Spinal cord (tissue), 4 donors: ENCODE results near the gene ATAD3A. TPM values are rescaled to one million over a fixed set of nuclear protein-coding genes. Genes with fewer than 3 reads are reported as not detected.

Experiments used
- polyA plus RNA-seq, 2 donors: library from polyadenylated mRNA; unstranded; fragments of 120-200 nt; gene quantifications; one replicate each; pipeline ENCODE4 v1.2.1, GENCODE V29; 2013; ENCODE audit not compliant: insufficient read length in 2 of 2
- total RNA-seq, 2 donors: library from RNA; depleted of rRNA in 1 of 2; stranded (reverse); fragments of 120-200 nt in 1 of 2; fragments of >200 nt in 1 of 2; gene quantifications; one replicate each; pipeline versions ENCODE4 v1.2.3 to v1.2.4, GENCODE V29; 2013 to 2014

The ATAD3A gene
- total and polyA plus RNA-seq, 4 donors, result 9.0 to 45.7 (median 27.5) TPM

Other genes with a start within 250 kb of the ATAD3A start
- gene UBE2J2, start 238.3 kb upstream of the ATAD3A start, total RNA-seq, result 10 to 100 TPM; 26.4 to 42.4 TPM
- 10 to 100 TPM; 65.6 to 82.9 TPM for gene UBE2J2, start 238.3 kb upstream of the ATAD3A start, polyA plus RNA-seq
- gene SCNN1D, start 231.7 kb upstream of the ATAD3A start, total RNA-seq, result 10 to 100 TPM in 1 of 2 donors, 1 to 10 TPM in 1; 2.2 to 10.3 TPM
- gene SCNN1D, start 231.7 kb upstream of the ATAD3A start, polyA plus RNA-seq, result 10 to 100 TPM; 16.8 to 24.5 TPM
- gene ACAP3, start 204.2 kb upstream of the ATAD3A start, total RNA-seq, result 10 to 100 TPM; 58.7 to 70.6 TPM
- gene ACAP3, start 204.2 kb upstream of the ATAD3A start, polyA plus RNA-seq, result 100 to 1,000 TPM; 222 to 265 TPM
- gene PUSL1, start 203.6 kb upstream of the ATAD3A start, total RNA-seq, result 10 to 100 TPM in 1 of 2 donors, 1 to 10 TPM in 1; 6.2 to 14.2 TPM
- 10 to 100 TPM; 16.0 to 17.7 TPM for gene PUSL1, start 203.6 kb upstream of the ATAD3A start, polyA plus RNA-seq
- gene INTS11, start 187.5 kb upstream of the ATAD3A start, total RNA-seq, result 10 to 100 TPM; 39.8 to 82.5 TPM
- gene INTS11, start 187.5 kb upstream of the ATAD3A start, polyA plus RNA-seq, result 100 to 1,000 TPM; 146 to 206 TPM
- 10 to 100 TPM in 1 of 2 donors, 1 to 10 TPM in 1; 9.6 to 18.8 TPM for gene CPTP, start 187.4 kb upstream of the ATAD3A start, total RNA-seq
- gene CPTP, start 187.4 kb upstream of the ATAD3A start, polyA plus RNA-seq, result 10 to 100 TPM; 31.8 to 32.0 TPM
- under 1 TPM; 0.10 to 0.44 TPM for gene TAS1R3, start 180.9 kb upstream of the ATAD3A start, total RNA-seq
- under 1 TPM; 0.86 to 0.98 TPM for gene TAS1R3, start 180.9 kb upstream of the ATAD3A start, polyA plus RNA-seq
- gene DVL1, start 162.7 kb upstream of the ATAD3A start, total RNA-seq, result 10 to 100 TPM; 35.7 to 68.7 TPM
- 10 to 100 TPM; 82.7 to 87.1 TPM for gene DVL1, start 162.7 kb upstream of the ATAD3A start, polyA plus RNA-seq
- gene MXRA8, start 153.6 kb upstream of the ATAD3A start, total RNA-seq, result 100 to 1,000 TPM in 1 of 2 donors, 10 to 100 TPM in 1; 40.6 to 212 TPM
- 100 to 1,000 TPM in 1 of 2 donors, 10 to 100 TPM in 1; 48.1 to 106 TPM for gene MXRA8, start 153.6 kb upstream of the ATAD3A start, polyA plus RNA-seq
- gene AURKAIP1, start 137.0 kb upstream of the ATAD3A start, total RNA-seq, result 100 to 1,000 TPM in 1 of 2 donors, 10 to 100 TPM in 1; 41.4 to 105 TPM
- gene AURKAIP1, start 137.0 kb upstream of the ATAD3A start, polyA plus RNA-seq, result 100 to 1,000 TPM; 124 to 130 TPM
- 100 to 1,000 TPM; 148 to 178 TPM for gene CCNL2, start 112.8 kb upstream of the ATAD3A start, total RNA-seq
- 100 to 1,000 TPM; 214 to 303 TPM for gene CCNL2, start 112.8 kb upstream of the ATAD3A start, polyA plus RNA-seq
- gene MRPL20, start 104.9 kb upstream of the ATAD3A start, total RNA-seq, result 100 to 1,000 TPM in 1 of 2 donors, 10 to 100 TPM in 1; 56.9 to 117 TPM
- 100 to 1,000 TPM; 108 to 119 TPM for gene MRPL20, start 104.9 kb upstream of the ATAD3A start, polyA plus RNA-seq
- 1 to 10 TPM; 1.8 to 6.7 TPM for gene ANKRD65, start 90.9 kb upstream of the ATAD3A start, total RNA-seq
- gene ANKRD65, start 90.9 kb upstream of the ATAD3A start, polyA plus RNA-seq, result 10 to 100 TPM; 10.6 to 10.8 TPM
- gene VWA1, start 76.5 kb upstream of the ATAD3A start, total RNA-seq, result 10 to 100 TPM; 11.4 to 34.5 TPM
- gene VWA1, start 76.5 kb upstream of the ATAD3A start, polyA plus RNA-seq, result 10 to 100 TPM; 53.0 to 67.0 TPM
- under 1 TPM; 0.10 to 0.72 TPM for gene ATAD3C, start 62.5 kb upstream of the ATAD3A start, total RNA-seq
- gene ATAD3C, start 62.5 kb upstream of the ATAD3A start, polyA plus RNA-seq, result 1 to 10 TPM in 1 of 2 donors, under 1 TPM in 1; 0.68 to 2.3 TPM
- 10 to 100 TPM in 1 of 2 donors, 1 to 10 TPM in 1; 9.8 to 19.7 TPM for gene ATAD3B, start 40.4 kb upstream of the ATAD3A start, total RNA-seq
- gene ATAD3B, start 40.4 kb upstream of the ATAD3A start, polyA plus RNA-seq, result 10 to 100 TPM; 18.4 to 37.8 TPM
- 10 to 100 TPM; 10.2 to 12.3 TPM for gene TMEM240, start 28.5 kb downstream of the ATAD3A start, total RNA-seq
- 10 to 100 TPM; 43.5 to 47.7 TPM for gene TMEM240, start 28.5 kb downstream of the ATAD3A start, polyA plus RNA-seq
- gene SSU72, start 62.7 kb downstream of the ATAD3A start, total RNA-seq, result 10 to 100 TPM; 42.1 to 54.3 TPM
- gene SSU72, start 62.7 kb downstream of the ATAD3A start, polyA plus RNA-seq, result 100 to 1,000 TPM; 112 to 121 TPM
- gene FNDC10, start 88.0 kb downstream of the ATAD3A start, total RNA-seq, result 1 to 10 TPM; 4.8 to 6.0 TPM
- 10 to 100 TPM; 43.6 to 44.0 TPM for gene FNDC10, start 88.0 kb downstream of the ATAD3A start, polyA plus RNA-seq
- 10 to 100 TPM; 27.0 to 72.2 TPM for gene MIB2, start 103.3 kb downstream of the ATAD3A start, total RNA-seq
- gene MIB2, start 103.3 kb downstream of the ATAD3A start, polyA plus RNA-seq, result 100 to 1,000 TPM in 1 of 2 donors, 10 to 100 TPM in 1; 83.3 to 100 TPM
- 10 to 100 TPM in 1 of 2 donors, 1 to 10 TPM in 1; 5.9 to 13.2 TPM for gene MMP23B, start 120.0 kb downstream of the ATAD3A start, total RNA-seq
- gene MMP23B, start 120.0 kb downstream of the ATAD3A start, polyA plus RNA-seq, result 1 to 10 TPM; 2.6 to 8.5 TPM
- gene CDK11B, start 146.8 kb downstream of the ATAD3A start, total RNA-seq, result 10 to 100 TPM in 1 of 2 donors, 1 to 10 TPM in 1; 7.0 to 14.8 TPM
- gene CDK11B, start 146.8 kb downstream of the ATAD3A start, polyA plus RNA-seq, result 10 to 100 TPM; 44.4 to 44.5 TPM
- gene SLC35E2B, start 180.6 kb downstream of the ATAD3A start, total RNA-seq, result 10 to 100 TPM; 46.2 to 49.9 TPM
- 100 to 1,000 TPM in 1 of 2 donors, 10 to 100 TPM in 1; 91.9 to 123 TPM for gene SLC35E2B, start 180.6 kb downstream of the ATAD3A start, polyA plus RNA-seq
- 10 to 100 TPM in 1 of 2 donors, 1 to 10 TPM in 1; 6.8 to 16.0 TPM for gene CDK11A, start 212.2 kb downstream of the ATAD3A start, total RNA-seq
- 10 to 100 TPM; 36.5 to 41.4 TPM for gene CDK11A, start 212.2 kb downstream of the ATAD3A start, polyA plus RNA-seq